WI38 (cell line): ENCODE results near the gene ZNF343.

Source experiments
- H3K4me3 ChIP-seq: 2 replicates; pipeline ENCODE4 v1.5.1; 2011; ENCODE audit warnings: low read depth, mild to moderate bottlenecking, control low read depth, low read length
- TF ChIP-seq, protein P1 (sequence below): IDR thresholded peaks from 2 replicates; pipeline ENCODE4 v1.5.1; 2012; ENCODE audit warnings: low read depth, mild to moderate bottlenecking, control low read depth, low read length

Gene ZNF343

DNA sequence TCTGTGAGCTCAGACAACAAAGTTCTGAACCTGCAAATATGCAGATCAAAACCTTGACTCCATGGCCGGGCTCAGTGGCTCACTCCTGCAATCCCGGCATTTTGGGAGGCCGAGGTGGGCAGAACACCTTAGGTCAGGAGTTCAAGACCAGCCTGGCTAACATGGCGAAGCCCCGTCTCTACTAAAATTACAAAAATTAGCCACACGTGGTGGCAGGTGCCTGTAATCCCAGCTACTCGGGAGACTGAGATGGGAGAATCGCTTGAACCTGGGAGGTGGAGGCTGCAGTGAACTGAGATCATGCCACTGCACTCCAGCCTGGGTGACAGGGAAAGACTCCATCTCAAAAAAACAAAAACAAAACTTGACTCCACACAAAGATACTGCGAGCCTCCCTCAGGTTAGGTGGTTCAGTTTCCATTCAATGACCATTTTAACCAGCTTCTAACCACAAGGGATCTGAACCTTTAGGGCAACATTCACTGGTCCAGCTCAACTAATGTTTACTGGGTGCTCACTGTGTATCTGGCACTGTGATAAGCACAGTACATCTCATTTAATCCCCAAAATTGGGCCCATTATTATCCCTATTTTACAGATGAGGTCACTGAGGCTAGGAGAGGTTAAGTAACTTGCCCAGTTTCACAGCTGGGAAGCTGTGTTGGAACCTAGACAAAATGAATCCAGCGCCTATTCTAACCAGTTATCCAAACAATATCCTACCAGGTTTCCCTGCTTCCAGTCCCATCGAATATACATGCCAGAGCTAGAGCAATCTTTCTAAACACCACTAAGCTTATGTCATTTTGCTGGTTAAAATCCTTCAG is 39.9 kb downstream of the ZNF343 start:
- TF ChIP-seq, protein P1, sequence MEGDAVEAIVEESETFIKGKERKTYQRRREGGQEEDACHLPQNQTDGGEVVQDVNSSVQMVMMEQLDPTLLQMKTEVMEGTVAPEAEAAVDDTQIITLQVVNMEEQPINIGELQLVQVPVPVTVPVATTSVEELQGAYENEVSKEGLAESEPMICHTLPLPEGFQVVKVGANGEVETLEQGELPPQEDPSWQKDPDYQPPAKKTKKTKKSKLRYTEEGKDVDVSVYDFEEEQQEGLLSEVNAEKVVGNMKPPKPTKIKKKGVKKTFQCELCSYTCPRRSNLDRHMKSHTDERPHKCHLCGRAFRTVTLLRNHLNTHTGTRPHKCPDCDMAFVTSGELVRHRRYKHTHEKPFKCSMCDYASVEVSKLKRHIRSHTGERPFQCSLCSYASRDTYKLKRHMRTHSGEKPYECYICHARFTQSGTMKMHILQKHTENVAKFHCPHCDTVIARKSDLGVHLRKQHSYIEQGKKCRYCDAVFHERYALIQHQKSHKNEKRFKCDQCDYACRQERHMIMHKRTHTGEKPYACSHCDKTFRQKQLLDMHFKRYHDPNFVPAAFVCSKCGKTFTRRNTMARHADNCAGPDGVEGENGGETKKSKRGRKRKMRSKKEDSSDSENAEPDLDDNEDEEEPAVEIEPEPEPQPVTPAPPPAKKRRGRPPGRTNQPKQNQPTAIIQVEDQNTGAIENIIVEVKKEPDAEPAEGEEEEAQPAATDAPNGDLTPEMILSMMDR, result no peak

DNA sequence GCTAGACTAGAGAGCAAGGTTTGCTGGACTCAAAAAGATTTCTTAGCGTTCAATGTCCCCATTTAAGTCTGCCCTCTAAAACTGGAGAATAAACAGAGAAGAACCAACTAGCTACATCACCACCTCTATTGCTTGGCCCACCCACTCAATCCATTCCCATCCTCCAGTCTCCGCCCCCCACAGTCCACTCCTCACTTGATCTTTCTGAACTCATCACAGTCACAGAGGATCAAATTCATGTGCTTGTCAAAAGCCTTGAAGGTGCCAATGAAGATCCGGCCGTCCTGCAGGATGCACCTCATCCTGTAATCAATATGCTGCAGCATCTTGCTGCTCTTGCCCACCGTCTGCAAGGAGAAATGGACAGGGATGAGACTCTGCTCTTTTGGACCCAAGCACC is 41.3 kb downstream of the ZNF343 start:
- TF ChIP-seq, protein P1, result no peak
- H3K4me3 ChIP-seq, result no peak overlapping the region

More for the DNA sequence above, 39.9 kb downstream of the ZNF343 start:
- H3K4me3 ChIP-seq, result peak overlapping the region; percentile 77

DNA sequence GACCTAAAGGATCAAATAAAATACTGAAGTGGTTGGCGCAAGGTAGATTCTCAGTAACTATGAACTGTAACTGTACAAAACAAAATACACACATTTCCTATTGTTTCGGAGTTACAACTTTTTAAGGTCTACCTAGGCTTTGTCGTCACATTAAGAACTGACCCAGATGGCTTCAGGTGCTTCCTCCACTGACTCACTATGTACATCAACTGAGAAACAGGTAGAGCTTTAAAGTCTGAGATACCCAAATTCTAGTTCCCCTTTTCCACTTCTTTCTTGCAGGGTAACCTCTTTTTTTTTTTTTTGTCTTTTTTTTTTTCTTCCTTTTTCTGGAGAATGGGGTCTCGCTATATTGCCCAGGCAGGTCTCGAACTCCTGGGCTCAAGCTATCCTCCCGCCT is 43.6 kb downstream of the ZNF343 start:
- TF ChIP-seq, protein P1, result no peak
- no peak overlapping the region for H3K4me3 ChIP-seq

DNA sequence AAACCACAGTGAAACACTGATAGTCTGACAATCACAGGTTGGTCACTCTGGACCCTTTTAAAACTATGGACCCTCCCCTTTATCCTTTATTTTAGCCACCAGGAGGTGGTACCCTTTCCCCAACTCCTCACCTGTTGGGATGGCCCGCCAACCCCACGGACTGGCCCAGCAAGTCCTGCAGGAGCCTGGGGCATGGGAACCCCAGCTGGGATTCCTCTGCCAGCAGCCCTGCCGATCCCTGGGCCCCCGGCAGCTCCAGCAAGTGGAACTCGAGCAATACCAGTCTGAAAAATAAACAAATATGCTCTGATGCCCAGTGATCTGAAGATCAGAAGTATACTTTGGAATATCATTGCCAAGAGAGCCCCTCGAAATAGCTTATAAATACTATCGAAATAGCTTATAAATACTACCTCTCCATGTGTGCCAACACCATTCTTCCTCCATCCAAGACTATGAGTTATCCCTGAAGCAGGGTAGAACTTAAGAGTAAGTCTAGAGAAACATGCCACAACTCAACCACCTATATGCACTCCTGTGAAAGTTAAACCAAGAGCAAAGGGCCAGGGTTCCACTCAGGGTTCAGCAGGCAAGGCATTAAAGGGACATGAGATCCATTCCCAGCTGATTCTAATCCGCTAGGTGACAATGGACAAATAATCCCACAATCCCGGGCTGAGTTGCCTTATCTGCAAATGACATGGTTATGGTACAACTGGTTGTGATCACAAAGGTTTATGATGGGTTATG is 44.9 kb downstream of the ZNF343 start:
- TF ChIP-seq, protein P1, result no peak
- H3K4me3 ChIP-seq, result no peak overlapping the region

DNA sequence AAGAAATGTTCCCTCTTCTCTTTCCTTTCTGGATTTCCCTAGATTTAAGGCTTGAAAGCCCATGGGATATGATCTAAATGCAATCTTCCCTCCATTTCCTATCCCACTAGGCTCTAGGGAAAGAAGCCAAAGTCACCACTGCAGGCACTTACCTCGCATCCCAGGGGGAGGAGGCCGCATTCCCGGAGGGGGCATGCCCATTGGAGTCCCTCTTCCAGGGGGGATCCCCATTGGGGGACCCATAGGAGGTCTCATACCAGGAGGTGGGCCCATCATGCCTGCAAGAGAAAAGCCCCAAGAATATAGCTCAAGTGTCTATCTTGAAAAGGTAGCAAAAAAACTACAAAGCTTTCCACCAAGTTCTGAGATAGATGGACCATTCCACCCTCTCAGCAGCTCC is 46.2 kb downstream of the ZNF343 start:
- TF ChIP-seq, protein P1, result no peak
- H3K4me3 ChIP-seq, result no peak overlapping the region

DNA sequence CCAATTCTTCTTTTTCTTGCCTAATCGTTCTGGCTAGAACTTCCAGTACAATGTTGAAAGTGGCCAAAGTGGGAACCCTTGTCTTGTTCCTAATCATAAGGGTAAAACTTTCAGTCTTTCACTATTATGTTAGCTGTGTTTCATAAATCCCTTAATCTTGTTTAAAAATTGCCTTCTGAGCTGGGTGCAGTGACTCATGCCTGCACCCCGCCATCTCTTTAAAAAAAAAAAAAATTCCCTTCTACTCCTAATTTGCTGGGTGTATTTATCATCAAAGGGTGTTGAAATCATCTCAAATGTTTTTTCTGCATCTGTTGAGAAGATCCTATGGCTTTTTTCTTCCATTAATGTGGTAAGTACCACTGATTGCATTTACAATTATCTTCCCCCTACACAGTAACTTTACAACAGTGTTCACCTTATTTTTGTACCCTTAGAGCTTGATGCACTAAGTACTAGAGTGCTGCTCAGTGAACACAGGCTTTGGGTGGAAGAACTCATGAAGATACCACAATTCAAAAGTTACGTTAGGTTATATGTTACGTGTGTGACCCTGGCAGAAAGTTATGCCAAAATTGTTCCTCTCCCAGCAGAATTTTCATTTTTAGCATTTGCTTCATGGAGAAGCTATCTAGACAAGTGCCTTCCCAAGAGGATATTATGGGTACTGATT is 47.8 kb downstream of the ZNF343 start:
- TF ChIP-seq, protein P1, result no peak
- no peak overlapping the region for H3K4me3 ChIP-seq
